Measurements from ENCODE around the gene FOXR1.

DNA sequence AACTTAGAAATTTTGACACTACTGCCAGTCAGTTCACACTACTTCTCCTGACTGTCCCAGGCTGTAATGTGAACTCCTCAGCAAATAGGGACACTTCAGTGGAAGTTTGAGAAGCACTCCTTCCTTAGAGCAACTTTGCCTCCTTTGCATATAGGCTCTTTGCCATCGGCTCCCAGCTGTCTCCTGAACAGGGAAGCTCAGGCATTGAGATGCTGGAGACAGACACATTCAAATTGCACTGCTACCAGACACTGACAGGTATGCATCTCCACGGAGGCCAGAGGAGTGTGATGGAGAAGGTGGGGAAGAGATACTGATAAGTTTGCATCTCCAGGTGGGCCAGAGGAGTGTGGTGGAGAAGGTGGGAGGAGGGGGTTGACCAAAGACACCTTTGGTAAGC, 48.4 kb downstream of the FOXR1 start:
- no peak for TF ChIP-seq POLR2A (IDR thresholded peaks at IDR 0.05)
- TF ChIP-seq, protein P1, sequence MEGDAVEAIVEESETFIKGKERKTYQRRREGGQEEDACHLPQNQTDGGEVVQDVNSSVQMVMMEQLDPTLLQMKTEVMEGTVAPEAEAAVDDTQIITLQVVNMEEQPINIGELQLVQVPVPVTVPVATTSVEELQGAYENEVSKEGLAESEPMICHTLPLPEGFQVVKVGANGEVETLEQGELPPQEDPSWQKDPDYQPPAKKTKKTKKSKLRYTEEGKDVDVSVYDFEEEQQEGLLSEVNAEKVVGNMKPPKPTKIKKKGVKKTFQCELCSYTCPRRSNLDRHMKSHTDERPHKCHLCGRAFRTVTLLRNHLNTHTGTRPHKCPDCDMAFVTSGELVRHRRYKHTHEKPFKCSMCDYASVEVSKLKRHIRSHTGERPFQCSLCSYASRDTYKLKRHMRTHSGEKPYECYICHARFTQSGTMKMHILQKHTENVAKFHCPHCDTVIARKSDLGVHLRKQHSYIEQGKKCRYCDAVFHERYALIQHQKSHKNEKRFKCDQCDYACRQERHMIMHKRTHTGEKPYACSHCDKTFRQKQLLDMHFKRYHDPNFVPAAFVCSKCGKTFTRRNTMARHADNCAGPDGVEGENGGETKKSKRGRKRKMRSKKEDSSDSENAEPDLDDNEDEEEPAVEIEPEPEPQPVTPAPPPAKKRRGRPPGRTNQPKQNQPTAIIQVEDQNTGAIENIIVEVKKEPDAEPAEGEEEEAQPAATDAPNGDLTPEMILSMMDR (IDR thresholded peaks at IDR 0.05) = no peak
